GM13976 (cell line): ENCODE measurements around the gene ANKDD1A.
A peak's percentile ranks its signal among the peaks of the same experiment; 100 is the strongest.

Experiments
- DNase-seq: peaks from one replicate; pipeline ENCODE4 v3.0.0; 2012; ENCODE audit warnings: low spot score
- CTCF ChIP-seq: IDR thresholded peaks from 2 replicates; pipeline ENCODE4 v1.5.1; 2012; ENCODE audit warnings: borderline replicate concordance, mild to moderate bottlenecking; ENCODE audit not compliant: insufficient read depth; ENCODE audit errors: extremely low read depth, missing control alignments, control extremely low read depth
- in situ Hi-C: fragments of 300-500 bp; cut with MboI; formaldehyde crosslinking; loops from one replicate; pipeline ENCODE4 v1.12.0; 2022; ENCODE audit warnings: low sequenced_read_pairs, mixed read lengths, inconsistent platforms; ENCODE audit not compliant: unreplicated experiment

ANKDD1A gene

GRCh38 chr15:64985366-64986033, 73.8 kb downstream of the ANKDD1A start:
- DNase-seq = no peak
- in situ Hi-C loops = no loop called here
- TF ChIP-seq CTCF = no peak

GRCh38 chr15:64987136-64987535, 75.4 kb downstream of the ANKDD1A start:
- DNase-seq = no peak
- no peak for TF ChIP-seq CTCF
- in situ Hi-C loops = no loop called here

DNA sequence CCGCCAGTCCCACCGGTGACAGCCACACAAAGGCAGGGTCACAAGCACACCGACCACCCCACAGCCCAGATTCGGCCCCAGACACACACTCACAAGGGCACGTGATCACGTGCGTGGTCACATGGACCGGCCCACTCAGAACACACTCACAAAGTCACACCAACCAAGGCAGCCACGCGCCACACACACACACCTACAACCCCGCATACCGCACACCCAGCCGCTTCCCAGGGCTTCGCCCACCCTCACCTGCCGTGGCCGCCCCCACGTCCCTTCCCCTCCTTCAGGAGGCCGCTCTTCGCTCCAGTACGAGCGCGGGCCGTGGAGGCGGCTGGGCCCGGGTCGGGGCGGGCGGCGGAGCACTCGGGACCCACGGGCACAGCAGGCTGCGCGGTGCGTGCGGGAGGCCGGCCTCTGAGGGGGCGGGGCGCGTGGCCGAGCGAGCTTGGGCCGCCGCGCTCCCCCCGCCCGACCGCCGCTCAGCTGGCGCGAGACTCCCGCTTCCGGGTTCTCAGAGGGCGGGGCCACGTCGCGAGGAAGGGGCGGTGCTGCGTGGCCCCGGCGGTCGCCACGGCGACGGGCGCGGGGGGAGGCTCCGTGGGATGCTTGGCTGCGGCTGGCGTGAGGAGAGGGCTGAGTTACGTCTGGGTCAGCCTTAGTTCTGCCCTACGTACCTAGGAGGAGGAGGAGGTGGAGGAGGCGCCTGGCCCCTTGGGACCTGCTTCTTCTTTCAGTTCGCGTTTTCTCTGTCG, 77.9 kb downstream of the ANKDD1A start, which contains the start of gene SPG21:
SPG21 (minus strand) TSS at position 499 of the 752 bp plus-strand sequence. CDS start 6,345 bp downstream, outside the sequence.
- DNase-seq = peak; percentile 98
- no peak for TF ChIP-seq CTCF
- in situ Hi-C loops = no loop called here

- no peak for DNase-seq
- in situ Hi-C loops = no loop called here
Observed at GRCh38 chr15:64990168-64990470, 78.4 kb downstream of the ANKDD1A start.

GRCh38 chr15:64991536-64992135, 79.9 kb downstream of the ANKDD1A start:
- DNase-seq = no peak
- in situ Hi-C loops = no loop called here
- TF ChIP-seq CTCF = no peak

More at GRCh38 chr15:64990168-64990470, 78.4 kb downstream of the ANKDD1A start:
- TF ChIP-seq CTCF = no peak

GRCh38 chr15:64993290-64993689, 81.6 kb downstream of the ANKDD1A start:
- DNase-seq = no peak
- TF ChIP-seq CTCF = no peak
- in situ Hi-C loops = no loop called here
